GM21723 (cell line): ENCODE measurements around the gene RYR1.
"Not testable (repeated sequence)": the region's sequence is repeated elsewhere in the genome, so short reads cannot be mapped to it uniquely, and the experiment has no call there.

Experiments
- ATAC-seq: cut with Tn5 transposase; IDR thresholded peaks from one replicate; pipeline ENCODE4 v1.9.1; 2021; ENCODE audit warnings: mild to moderate bottlenecking, moderate library complexity; ENCODE audit not compliant: unreplicated experiment

Gene RYR1

DNA sequence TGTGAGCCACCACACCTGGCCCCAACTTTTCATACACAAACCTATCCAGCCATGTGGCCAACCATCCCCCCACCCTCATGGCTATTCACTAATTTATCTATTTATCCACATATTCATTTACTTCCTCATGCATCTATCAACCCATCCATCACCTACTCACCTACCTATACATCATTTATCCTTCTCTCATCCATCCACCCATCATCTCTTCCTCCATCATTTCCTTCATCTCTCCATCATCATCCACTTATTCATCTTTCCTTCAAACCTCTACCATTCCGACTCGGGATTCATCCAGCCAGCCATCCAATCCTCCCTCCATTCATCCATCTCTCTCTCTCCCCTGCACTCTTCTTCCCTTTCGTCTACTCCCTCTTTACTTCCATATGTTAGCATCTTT, 54.6 kb downstream of the RYR1 start:
- no peak for ATAC-seq

DNA sequence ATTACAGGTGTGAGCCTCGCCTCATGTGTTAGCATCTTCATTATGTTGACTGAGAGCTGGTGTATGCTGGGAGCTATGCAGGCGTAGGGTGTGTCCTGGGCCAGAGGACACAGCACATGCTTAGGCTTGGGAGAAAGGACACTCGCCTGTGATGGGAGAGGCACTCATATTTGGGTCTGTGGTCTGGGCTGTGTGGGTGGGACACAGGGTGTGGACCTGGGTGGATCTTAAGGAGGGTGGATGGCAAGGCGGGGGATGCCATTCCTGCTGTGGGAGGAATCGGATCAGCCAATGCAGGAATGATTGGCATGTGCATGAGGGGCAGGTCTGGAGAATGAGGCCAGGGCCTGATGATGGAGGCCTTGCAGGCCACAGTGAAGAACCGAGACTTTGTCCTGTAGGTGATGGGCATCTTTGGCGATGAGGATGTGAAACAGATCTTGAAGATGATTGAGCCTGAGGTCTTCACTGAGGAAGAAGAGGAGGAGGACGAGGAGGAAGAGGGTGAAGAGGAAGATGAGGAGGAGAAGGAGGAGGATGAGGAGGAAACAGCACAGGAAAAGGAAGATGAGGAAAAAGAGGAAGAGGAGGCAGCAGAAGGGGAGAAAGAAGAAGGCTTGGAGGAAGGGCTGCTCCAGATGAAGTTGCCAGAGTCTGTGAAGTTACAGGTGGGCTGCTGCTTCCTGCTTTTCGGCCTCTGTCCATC, 55.4 kb downstream of the RYR1 start:
- no peak for ATAC-seq

GRCh38 chr19:38490861-38491260, 57.4 kb downstream of the RYR1 start:
- no peak for ATAC-seq

- no peak for ATAC-seq
Measured at GRCh38 chr19:38492181-38492813, 58.8 kb downstream of the RYR1 start.

DNA sequence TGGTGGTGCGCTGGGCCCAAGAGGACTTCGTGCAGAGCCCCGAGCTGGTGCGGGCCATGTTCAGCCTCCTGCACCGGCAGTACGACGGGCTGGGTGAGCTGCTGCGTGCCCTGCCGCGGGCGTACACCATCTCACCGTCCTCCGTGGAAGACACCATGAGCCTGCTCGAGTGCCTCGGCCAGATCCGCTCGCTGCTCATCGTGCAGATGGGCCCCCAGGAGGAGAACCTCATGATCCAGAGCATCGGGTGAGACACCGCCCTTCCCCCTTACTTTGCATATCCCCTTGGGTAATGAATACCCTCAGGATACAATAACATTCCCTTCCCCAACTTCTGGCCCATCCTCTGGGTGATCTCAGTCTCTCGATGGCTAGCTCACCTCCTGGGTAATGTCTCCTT, 60.9 kb downstream of the RYR1 start:
- no peak for ATAC-seq

DNA sequence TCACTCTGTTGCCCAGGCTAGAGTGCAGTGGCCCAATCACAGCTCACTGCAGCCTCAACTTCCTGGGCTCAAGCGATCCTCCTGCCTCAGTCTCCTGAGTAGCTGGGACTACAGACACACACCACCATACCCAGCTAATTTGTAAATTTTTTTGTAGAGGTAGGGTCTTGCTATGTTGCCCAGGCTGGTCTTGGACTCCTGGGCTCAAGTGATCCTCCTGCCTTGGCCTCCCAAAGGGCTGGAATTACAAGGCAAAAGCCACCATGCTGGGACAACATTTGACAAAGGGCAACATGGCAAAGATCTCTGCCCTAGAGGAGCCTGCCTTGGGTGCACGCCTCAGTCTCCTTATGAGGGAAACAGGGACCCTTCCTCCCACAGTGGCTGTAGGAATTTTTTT, 61.9 kb downstream of the RYR1 start:
- not testable (repeated sequence) for ATAC-seq

GRCh38 chr19:38496116-38496515, 62.6 kb downstream of the RYR1 start:
- no peak for ATAC-seq

GRCh38 chr19:38496603-38497487, 63.4 kb downstream of the RYR1 start:
- ATAC-seq, result no peak

- ATAC-seq, result no peak
Measured at GRCh38 chr19:38497907-38498306, 64.4 kb downstream of the RYR1 start.

GRCh38 chr19:38499532-38499931, 66.0 kb downstream of the RYR1 start:
- ATAC-seq, result no peak

DNA sequence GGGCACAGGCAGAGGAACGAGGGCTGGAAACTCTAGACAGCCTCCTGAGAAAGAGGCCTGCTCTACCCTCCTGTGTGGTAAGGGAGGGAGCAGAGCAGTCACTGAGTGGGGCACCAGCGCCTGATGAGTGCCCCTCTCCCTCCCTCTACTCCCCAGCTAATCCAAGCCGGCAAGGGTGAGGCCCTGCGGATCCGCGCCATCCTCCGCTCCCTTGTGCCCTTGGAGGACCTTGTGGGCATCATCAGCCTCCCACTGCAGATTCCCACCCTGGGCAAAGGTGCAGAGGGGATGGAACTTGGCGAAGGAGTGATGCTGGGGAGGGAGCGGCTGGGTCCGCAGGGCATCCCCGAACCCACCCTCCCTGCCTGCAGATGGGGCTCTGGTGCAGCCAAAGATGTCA, 67.0 kb downstream of the RYR1 start:
- ATAC-seq, result no peak

- no peak for ATAC-seq
Measured at GRCh38 chr19:38502410-38503076, 69.1 kb downstream of the RYR1 start.

- ATAC-seq, result no peak
Measured at GRCh38 chr19:38503077-38503410, 69.6 kb downstream of the RYR1 start.

- no peak for ATAC-seq
Measured at GRCh38 chr19:38505958-38506357, 72.5 kb downstream of the RYR1 start.

DNA sequence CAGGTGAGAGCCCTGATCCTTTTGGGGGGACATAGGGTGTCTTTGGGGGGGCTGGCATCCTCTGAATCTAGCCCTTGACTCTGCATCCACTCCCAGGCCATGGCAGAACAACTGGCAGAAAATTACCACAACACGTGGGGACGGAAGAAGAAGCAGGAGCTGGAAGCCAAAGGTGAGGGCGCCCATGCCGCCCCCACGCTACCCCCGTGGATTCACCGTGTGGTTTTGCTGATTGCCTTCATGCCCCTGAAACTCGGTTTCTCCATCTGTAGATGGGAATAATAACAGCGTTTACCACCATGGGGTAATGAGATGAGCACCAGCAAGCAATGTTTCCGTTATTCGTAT, 72.9 kb downstream of the RYR1 start:
- ATAC-seq, result no peak

- peak; percentile 51 for ATAC-seq
Measured at GRCh38 chr19:38506723-38507550, 73.4 kb downstream of the RYR1 start.

- no peak for ATAC-seq
Measured at GRCh38 chr19:38507551-38508127, 74.1 kb downstream of the RYR1 start.

- no peak for ATAC-seq
Measured at GRCh38 chr19:38508507-38508906, 75.0 kb downstream of the RYR1 start.

DNA sequence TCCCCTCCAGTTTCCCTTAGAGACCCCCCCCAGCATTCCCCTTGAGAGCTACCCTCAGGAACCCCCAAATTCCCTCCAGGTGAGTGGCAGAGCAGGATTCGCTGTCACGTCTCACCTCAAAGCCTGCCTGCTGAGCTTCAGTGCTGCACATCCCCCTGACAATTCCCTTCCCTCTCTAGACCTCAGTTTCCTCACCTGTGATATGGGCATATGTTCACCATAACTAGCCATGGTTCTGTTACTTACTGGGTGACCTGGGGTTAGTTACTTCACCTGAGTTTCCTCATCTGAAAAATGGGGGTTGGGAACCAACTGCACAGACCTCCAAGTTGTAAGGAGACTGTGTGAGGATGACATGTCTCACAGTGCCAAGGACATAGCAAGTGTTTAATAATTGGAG, 75.5 kb downstream of the RYR1 start:
- ATAC-seq, result no peak

DNA sequence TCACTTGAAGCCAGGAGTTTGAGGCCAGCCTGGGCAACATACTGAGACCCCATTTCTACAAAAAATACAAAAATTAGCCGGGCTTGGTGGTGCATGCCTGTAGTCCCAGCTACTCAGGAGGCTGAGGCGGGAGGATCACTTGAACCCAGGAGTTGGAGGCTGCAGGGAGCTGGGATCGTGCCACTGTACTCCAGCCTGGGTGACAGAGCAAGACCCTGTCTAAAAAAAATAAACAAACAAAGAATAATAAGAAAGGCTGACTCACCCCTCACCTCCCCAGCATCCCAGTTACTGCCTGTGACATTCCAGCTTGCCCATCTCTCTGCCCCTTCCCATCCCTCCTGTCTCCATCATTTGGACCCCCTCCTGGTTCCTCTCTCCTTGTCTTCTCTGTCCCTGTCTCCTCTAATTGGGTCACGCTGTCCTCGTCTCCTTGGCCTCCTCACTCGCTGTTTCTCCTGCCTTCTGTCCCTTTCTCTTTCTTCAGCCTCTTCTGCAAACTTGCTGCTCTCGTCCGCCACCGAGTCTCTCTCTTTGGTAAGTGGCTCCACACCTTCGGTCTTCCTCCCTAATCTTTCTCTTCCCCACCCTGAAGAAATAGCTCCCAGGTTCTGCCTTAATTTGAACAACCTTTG, 77.7 kb downstream of the RYR1 start:
- ATAC-seq, result no peak
